RWPE2 (cell line): ENCODE results near the gene PPP6R3.

Experiments
- ATAC-seq: fragments of 200-7000 bp; cut with Tn5 transposase; 3 replicates; pipeline ENCODE4 v1.9.1; 2021; ENCODE audit warnings: low read depth
- DNase-seq: peaks from one replicate; pipeline ENCODE4 v3.0.0-alpha.2; 2020; ENCODE audit warnings: low spot score
- H3K27ac ChIP-seq: fragments of 450-650 bp; 2 replicates; pipeline ENCODE4 v1.5.1; 2017; ENCODE audit warnings: mild to moderate bottlenecking; ENCODE audit not compliant: poor library complexity, severe bottlenecking
- H3K27me3 ChIP-seq: fragments of 250-450 bp; sonication (Bioruptor Pico); 2 replicates; pipeline ENCODE4 v1.5.1; 2021; ENCODE audit warnings: mild to moderate bottlenecking, moderate library complexity; ENCODE audit not compliant: insufficient read depth, poor library complexity, severe bottlenecking
- H3K36me3 ChIP-seq: fragments of 250-450 bp; sonication (Bioruptor Pico); 2 replicates; pipeline ENCODE4 v1.5.1; 2020; ENCODE audit warnings: low read depth, mild to moderate bottlenecking, moderate library complexity
- H3K4me1 ChIP-seq: fragments of 250-450 bp; sonication (Bioruptor Pico); 2 replicates; pipeline ENCODE4 v1.5.1; 2021; ENCODE audit warnings: mild to moderate bottlenecking, moderate library complexity; ENCODE audit not compliant: insufficient read depth, poor library complexity, severe bottlenecking
- H3K4me3 ChIP-seq: fragments of 250-450 bp; sonication (Bioruptor Pico); 2 replicates; pipeline ENCODE4 v1.5.1; 2021; ENCODE audit warnings: mild to moderate bottlenecking, moderate library complexity; ENCODE audit not compliant: severe bottlenecking
- H3K9me3 ChIP-seq: fragments of 250-450 bp; sonication (Bioruptor Pico); 2 replicates; pipeline ENCODE4 v1.5.1; 2021; ENCODE audit warnings: mild to moderate bottlenecking, moderate library complexity; ENCODE audit not compliant: severe bottlenecking
- CTCF ChIP-seq: fragments of 450-650 bp; IDR thresholded peaks from one replicate; pipeline ENCODE4 v1.5.1; 2017; ENCODE audit warnings: mild to moderate bottlenecking, moderate library complexity; ENCODE audit not compliant: poor library complexity, severe bottlenecking

PPP6R3 gene

GRCh38 chr11:68528630-68529029 lies 68.1 kb downstream of the PPP6R3 start:
- peaks cover 71% of the 10 kb centered on the region for H3K36me3 ChIP-seq

GRCh38 chr11:68531129-68531693 lies 70.7 kb downstream of the PPP6R3 start:
- H3K4me3 ChIP-seq, result no peak overlapping the region
- ATAC-seq (no peak), DNase-seq (no peak)
- no peak overlapping the region for H3K27ac ChIP-seq
- no peak for TF ChIP-seq CTCF
- no peaks in the 10 kb centered on the region for H3K4me1 ChIP-seq
- peaks cover 69% of the 10 kb centered on the region for H3K36me3 ChIP-seq
- H3K27me3 ChIP-seq, result no peaks in the 10 kb centered on the region
- H3K9me3 ChIP-seq, result no peaks in the 10 kb centered on the region

More at GRCh38 chr11:68528630-68529029, 68.1 kb downstream of the PPP6R3 start:
- Histone ChIP-seq H3K9me3 (no peaks in the 10 kb centered on the region), H3K27me3 (no peaks in the 10 kb centered on the region), H3K27ac (no peak overlapping the region), H3K4me1 (peaks cover 11% of the 10 kb centered on the region), H3K4me3 (no peak overlapping the region)
- no peak for TF ChIP-seq CTCF
- DNase-seq (no peak), ATAC-seq (no peak)

- Histone ChIP-seq H3K9me3 (no peaks in the 10 kb centered on the region), H3K4me3 (no peak overlapping the region), H3K27me3 (no peaks in the 10 kb centered on the region), H3K27ac (no peak overlapping the region), H3K36me3 (peaks cover 69% of the 10 kb centered on the region), H3K4me1 (no peaks in the 10 kb centered on the region)
- no peak for TF ChIP-seq CTCF
- DNase-seq (no peak), ATAC-seq (no peak)
Measured at GRCh38 chr11:68532727-68533369, 72.3 kb downstream of the PPP6R3 start.

- H3K4me3 ChIP-seq, result no peak overlapping the region
- no peak overlapping the region for H3K27ac ChIP-seq
- no peak for TF ChIP-seq CTCF
- H3K4me1 ChIP-seq, result no peaks in the 10 kb centered on the region
- H3K9me3 ChIP-seq, result no peaks in the 10 kb centered on the region
- DNase-seq (no peak), ATAC-seq (no peak)
- no peaks in the 10 kb centered on the region for H3K27me3 ChIP-seq
- H3K36me3 ChIP-seq, result peaks cover 69% of the 10 kb centered on the region
Measured at GRCh38 chr11:68533945-68534344, 73.4 kb downstream of the PPP6R3 start.

GRCh38 chr11:68535098-68535497 lies 74.5 kb downstream of the PPP6R3 start:
- H3K4me3 ChIP-seq, result no peak overlapping the region
- no peak for TF ChIP-seq CTCF
- H3K4me1 ChIP-seq, result no peaks in the 10 kb centered on the region
- ATAC-seq (no peak), DNase-seq (no peak)
- H3K27me3 ChIP-seq, result no peaks in the 10 kb centered on the region
- H3K36me3 ChIP-seq, result peaks cover 69% of the 10 kb centered on the region
- no peak overlapping the region for H3K27ac ChIP-seq
- no peaks in the 10 kb centered on the region for H3K9me3 ChIP-seq
